Activated CD8-positive, alpha-beta memory T cell treated with anti-CD3 and anti-CD28 coated beads, Interleukin-2, amount 10 ng/mL, durations not matched to agents 7 days and 5 days (primary cell): Measurements from ENCODE around the gene RAPGEF3. TPM values are rescaled to one million over a fixed set of nuclear protein-coding genes. Genes with fewer than 3 reads are reported as not detected.

ENCODE experiments used
- ATAC-seq: fragments of 150-1000 bp; cut with Tn5 transposase; one replicate; pipeline ENCODE4 v1.10.0; 2021; ENCODE audit warnings: moderate library complexity
- CTCF ChIA-PET: fragments of 350-600 bp; sonication (Branson Sonifier 250); formaldehyde crosslinking; loops from one replicate; lab custom pipeline; 2021; ENCODE audit warnings: antibody characterized with exemption; lab: Charles Lee
- DNase-seq: peaks from one replicate; pipeline ENCODE4 v3.0.0-alpha.2; 2020
- H3K27ac Mint-ChIP-seq: one replicate; pipeline ENCODE4 v1.8.0; 2021; ENCODE audit warnings: mild to moderate bottlenecking, mixed read lengths
- H3K27me3 Mint-ChIP-seq: one replicate; pipeline ENCODE4 v1.8.0; 2021; ENCODE audit warnings: mixed read lengths
- H3K36me3 Mint-ChIP-seq: one replicate; pipeline ENCODE4 v1.8.0; 2021; ENCODE audit warnings: mild to moderate bottlenecking, mixed read lengths
- H3K4me1 Mint-ChIP-seq: one replicate; pipeline ENCODE4 v1.8.0; 2021; ENCODE audit warnings: mixed read lengths
- H3K4me3 Mint-ChIP-seq: one replicate; pipeline ENCODE4 v1.8.0; 2021; ENCODE audit warnings: mild to moderate bottlenecking, moderate library complexity, mixed read lengths
- H3K9me3 Mint-ChIP-seq: one replicate; pipeline ENCODE4 v1.8.0; 2022; ENCODE audit warnings: low read depth, mixed read lengths
- total RNA-seq, 2 experiments: library from RNA; stranded (reverse); gene quantifications; one replicate each; pipeline ENCODE4 v1.2.3, GENCODE V29; 2021

Gene RAPGEF3, protein sequence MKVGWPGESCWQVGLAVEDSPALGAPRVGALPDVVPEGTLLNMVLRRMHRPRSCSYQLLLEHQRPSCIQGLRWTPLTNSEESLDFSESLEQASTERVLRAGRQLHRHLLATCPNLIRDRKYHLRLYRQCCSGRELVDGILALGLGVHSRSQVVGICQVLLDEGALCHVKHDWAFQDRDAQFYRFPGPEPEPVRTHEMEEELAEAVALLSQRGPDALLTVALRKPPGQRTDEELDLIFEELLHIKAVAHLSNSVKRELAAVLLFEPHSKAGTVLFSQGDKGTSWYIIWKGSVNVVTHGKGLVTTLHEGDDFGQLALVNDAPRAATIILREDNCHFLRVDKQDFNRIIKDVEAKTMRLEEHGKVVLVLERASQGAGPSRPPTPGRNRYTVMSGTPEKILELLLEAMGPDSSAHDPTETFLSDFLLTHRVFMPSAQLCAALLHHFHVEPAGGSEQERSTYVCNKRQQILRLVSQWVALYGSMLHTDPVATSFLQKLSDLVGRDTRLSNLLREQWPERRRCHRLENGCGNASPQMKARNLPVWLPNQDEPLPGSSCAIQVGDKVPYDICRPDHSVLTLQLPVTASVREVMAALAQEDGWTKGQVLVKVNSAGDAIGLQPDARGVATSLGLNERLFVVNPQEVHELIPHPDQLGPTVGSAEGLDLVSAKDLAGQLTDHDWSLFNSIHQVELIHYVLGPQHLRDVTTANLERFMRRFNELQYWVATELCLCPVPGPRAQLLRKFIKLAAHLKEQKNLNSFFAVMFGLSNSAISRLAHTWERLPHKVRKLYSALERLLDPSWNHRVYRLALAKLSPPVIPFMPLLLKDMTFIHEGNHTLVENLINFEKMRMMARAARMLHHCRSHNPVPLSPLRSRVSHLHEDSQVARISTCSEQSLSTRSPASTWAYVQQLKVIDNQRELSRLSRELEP
- total RNA-seq, result 1 to 10 TPM; 1.5 to 1.9 TPM

DNA sequence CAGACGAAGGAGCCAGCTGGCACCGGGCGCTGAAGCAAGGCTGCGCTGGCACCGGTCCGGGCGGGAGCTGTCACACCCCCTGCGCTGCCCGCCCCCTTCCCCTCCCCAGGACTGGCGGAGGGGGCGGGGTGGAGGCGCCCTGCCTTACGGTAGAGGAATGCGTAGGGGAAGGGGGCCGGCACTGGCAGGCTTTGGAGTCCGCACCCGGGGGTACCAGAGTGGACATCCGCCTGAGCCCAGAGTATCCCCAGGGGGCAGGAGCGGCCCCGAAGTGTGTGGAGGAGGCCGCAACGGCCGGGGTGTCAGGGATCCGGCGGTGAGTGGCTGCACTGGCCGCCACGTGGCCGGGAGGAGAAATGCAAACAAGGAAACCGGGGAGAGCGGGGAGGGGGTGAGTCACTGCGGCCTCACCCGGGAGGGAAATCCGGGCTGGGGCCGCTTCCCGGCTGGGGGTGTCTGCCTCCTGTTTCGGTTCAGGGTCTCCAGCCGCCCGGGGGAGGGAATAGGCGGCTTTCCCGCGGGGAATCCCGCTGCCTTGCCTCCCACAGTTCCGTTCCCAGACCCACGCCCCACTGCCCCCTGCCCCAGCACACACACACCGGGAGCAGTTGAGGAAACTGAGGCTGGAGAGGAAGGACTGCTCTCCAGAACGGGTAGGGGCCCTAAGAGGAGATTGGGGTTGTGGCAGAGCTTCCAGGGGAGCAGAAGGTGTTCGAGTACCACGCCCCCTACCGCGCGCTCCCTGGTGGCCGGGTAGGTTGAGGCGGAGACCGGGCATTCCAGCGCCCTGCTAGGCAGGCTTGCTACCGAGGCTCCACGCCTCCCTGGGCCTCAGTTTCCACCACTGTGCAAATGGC, at the start of gene RAPGEF3:
Gene RAPGEF3 (minus strand): TSS at position 47 of the 857 bp plus-strand sequence. CDS start 324 bp downstream, outside the sequence.
- peak within 1 kb of the TSS; percentile 45 for H3K27ac Mint-ChIP-seq

DNA sequence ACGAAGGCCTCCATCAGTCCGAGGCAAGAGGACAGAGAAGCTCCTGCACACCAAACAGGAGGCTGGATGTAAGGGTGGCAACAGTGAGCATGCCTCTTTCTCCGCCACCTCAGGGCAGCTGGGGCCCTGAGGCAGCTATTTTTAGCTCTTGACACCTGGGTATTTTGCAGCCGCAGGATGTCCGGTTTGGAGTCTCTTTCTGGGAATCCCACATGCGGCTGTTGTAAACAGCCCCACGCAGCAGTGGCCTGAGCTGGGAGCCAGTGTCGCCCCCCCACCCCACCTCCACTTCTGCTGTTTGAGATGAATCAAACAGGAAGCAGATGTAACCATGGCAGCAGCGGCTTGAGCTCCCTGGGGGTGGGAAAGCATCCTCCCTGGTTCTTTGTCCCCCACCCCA, 49.4 kb upstream of the RAPGEF3 start:
- Mint-ChIP-seq H3K27ac (peak overlapping the region; percentile 96), H3K9me3 (no peaks in the 10 kb centered on the region), H3K4me3 (peak overlapping the region; percentile 68), H3K4me1 (peaks cover 93% of the 10 kb centered on the region), H3K36me3 (peaks cover 52% of the 10 kb centered on the region), H3K27me3 (no peaks in the 10 kb centered on the region)
- ATAC-seq (peak; percentile 57), DNase-seq (peak; percentile 98)
- CTCF ChIA-PET, result interaction anchor here (0.7 to 27.3 kb wide), 17 partner anchors 10 to 142 kb away, joined by 3 to 775 read pairs (median 6); partner anchors contain the start of genes HDAC7, RAPGEF3, RPAP3 and SLC48A1

More for the DNA sequence above, at the start of gene RAPGEF3:
- Mint-ChIP-seq H3K4me3 (peak within 1 kb of the TSS; percentile 70), H3K36me3 (no peaks in the 10 kb centered on the region), H3K27me3 (peaks cover 2% of the 10 kb centered on the region), H3K9me3 (no peaks in the 10 kb centered on the region), H3K4me1 (peaks cover 47% of the 10 kb centered on the region)
- ATAC-seq, result peak; percentile 87
- CTCF ChIA-PET, result interaction anchor here (0.7 to 26.5 kb wide), 17 partner anchors 15 to 127 kb away, joined by 3 to 954 read pairs (median 4); partner anchors contain the start of genes ENDOU and SLC48A1
- peak; percentile 80 for DNase-seq

DNA sequence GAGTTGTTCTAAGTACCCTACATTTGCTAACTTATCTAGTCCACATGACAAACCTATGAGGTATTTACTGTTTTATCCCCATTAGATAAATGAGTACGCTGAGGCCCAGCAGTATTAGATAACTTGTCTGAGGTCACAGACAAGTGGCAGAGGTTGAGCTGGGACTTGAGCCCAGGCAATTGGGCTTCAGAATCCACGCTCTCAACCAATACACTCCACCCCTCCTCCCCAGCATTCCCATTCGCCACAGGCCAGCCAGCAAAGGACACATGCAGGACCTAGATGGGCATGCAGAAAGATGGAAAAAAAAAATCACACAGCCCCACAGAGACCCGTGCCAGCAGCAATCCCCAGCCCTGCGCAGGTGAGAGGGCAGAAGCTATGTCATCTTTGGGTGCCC, 48.7 kb upstream of the RAPGEF3 start:
- ATAC-seq, result no peak
- H3K27me3 Mint-ChIP-seq, result no peaks in the 10 kb centered on the region

DNA sequence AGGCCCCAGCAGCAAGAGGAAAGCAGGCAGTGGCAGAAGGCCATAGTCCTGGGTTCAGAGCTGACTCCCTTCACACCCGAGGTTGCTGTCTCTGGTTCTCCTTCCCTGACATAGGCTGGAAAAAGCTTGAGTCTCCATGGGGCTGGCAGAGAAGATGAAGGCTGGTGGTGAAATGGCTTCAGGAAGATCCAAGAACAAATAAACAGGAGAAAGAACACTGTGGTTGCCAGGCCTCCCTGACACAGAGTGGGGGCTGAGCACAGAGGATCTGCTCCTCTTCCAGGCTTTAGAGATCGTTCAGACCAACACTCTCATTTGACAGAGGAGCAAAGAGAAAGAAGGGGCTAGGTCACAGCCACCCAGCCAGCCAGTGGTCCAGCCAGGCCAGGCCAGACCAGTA, 46.7 kb upstream of the RAPGEF3 start:
- Mint-ChIP-seq H3K27ac (peak overlapping the region; percentile 96), H3K27me3 (no peaks in the 10 kb centered on the region), H3K36me3 (peaks cover 44% of the 10 kb centered on the region)

More for the DNA sequence above, 48.7 kb upstream of the RAPGEF3 start:
- CTCF ChIA-PET, result interaction anchor here (0.9 to 27.3 kb wide), 11 partner anchors 9 to 142 kb away, joined by 3 to 775 read pairs (median 9); partner anchors contain the start of genes HDAC7 and SLC48A1
- Mint-ChIP-seq H3K9me3 (no peaks in the 10 kb centered on the region), H3K4me1 (peaks cover 97% of the 10 kb centered on the region), H3K4me3 (peak overlapping the region; percentile 68), H3K27ac (peak overlapping the region; percentile 96), H3K36me3 (peaks cover 51% of the 10 kb centered on the region)
- DNase-seq, result no peak

DNA sequence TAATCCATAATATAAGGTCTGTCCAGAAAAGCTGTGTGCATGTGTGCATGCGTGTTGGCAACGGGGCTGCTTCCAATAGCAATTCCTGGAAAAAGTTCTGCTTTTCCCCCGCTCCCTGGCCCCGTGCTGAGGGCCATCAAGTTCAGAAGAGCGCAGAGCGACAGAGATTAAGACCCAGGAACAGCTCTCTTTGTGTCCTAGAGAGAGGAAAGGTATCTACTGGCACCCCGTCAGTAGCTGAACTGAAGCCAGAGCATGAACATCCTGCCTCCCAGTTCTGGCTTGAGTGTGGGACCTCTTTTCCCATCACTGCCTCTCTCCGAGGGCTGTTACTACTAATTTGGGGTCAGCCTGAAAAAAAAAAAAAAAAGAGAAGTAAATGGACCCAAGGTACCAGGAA, 45.5 kb upstream of the RAPGEF3 start:
- no peaks in the 10 kb centered on the region for H3K27me3 Mint-ChIP-seq
- ATAC-seq (no peak), DNase-seq (no peak)
- H3K4me3 Mint-ChIP-seq, result no peak overlapping the region
- peaks cover 88% of the 10 kb centered on the region for H3K4me1 Mint-ChIP-seq
- H3K27ac Mint-ChIP-seq, result peak overlapping the region; percentile 82
- peaks cover 43% of the 10 kb centered on the region for H3K36me3 Mint-ChIP-seq
- CTCF ChIA-PET, result interaction anchor here (1.0 to 27.3 kb wide), 7 partner anchors 9 to 60 kb away, joined by 3 to 775 read pairs (median 9); partner anchors contain the start of genes HDAC7, RAPGEF3 and SLC48A1
- H3K9me3 Mint-ChIP-seq, result no peaks in the 10 kb centered on the region

More for the DNA sequence above, 46.7 kb upstream of the RAPGEF3 start:
- Mint-ChIP-seq H3K4me3 (no peak overlapping the region), H3K4me1 (peaks cover 93% of the 10 kb centered on the region), H3K9me3 (no peaks in the 10 kb centered on the region)
- ATAC-seq (no peak), DNase-seq (no peak)
- CTCF ChIA-PET, result interaction anchor here (1.5 to 27.3 kb wide), 6 partner anchors 8 to 63 kb away, joined by 4 to 775 read pairs (median 16); partner anchors contain the start of genes HDAC7 and RAPGEF3

DNA sequence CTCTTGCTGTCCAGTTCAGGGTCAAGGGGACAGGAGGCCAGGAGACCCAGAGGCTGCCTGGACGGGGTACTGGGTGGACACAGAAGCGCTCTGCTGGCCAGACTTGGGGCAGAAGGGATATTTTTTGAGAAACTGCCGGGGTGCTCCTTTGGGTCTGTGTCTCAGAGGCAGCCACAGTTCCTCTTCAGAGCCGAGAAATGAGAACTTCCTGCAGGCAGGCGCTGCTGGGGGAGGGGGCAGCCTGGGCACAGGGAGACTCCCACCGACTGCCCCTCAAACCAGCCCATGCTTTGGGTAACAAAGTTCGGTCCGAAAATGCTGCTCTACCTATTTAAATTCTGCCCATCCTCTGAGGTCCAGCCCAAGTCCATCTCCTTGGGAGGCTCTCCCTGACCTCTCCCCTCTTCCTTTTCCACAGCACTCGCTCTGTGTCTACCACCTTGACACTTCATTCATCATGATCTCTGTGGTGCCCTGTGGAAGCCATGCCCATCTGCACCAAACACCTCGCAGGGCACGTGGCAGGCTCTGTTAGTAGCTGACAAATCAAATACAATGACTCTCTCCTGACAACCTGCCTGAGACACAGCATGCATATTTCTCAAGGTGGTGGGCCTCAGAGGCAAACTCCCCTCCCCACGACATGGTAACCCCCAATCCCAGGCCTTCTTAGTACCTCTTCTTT, 44.7 kb upstream of the RAPGEF3 start:
- Mint-ChIP-seq H3K27ac (peak overlapping the region; percentile 82), H3K36me3 (peaks cover 43% of the 10 kb centered on the region), H3K9me3 (no peaks in the 10 kb centered on the region), H3K4me1 (peaks cover 86% of the 10 kb centered on the region), H3K27me3 (no peaks in the 10 kb centered on the region), H3K4me3 (peak overlapping the region; percentile 27)
- no peak for DNase-seq
- CTCF ChIA-PET, result interaction anchor here (1.1 to 27.3 kb wide), 7 partner anchors 10 to 61 kb away, joined by 3 to 775 read pairs (median 10); partner anchors contain the start of genes HDAC7 and SLC48A1
- ATAC-seq, result no peak

DNA sequence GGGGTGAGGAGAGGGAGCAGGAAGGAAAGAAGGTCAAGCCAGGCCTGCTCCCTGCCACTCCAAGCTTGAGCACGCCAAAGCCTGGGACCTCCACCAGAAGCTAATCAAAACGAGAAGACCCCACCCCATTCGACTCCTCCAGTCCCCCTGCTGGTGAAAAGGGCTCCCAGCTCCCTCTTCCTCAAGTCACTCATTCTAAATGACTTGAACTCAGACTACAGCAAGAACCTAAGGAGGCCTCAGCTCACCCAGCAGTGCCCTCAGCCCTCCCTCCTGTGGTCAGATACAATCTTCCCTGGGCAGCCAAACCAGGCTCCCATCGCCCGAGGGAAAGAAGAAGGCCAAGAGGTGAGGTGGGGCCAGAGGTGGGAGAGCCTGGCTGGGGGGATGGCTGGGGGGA, 43.6 kb upstream of the RAPGEF3 start:
- no peaks in the 10 kb centered on the region for H3K9me3 Mint-ChIP-seq
- H3K27me3 Mint-ChIP-seq, result no peaks in the 10 kb centered on the region
- peaks cover 42% of the 10 kb centered on the region for H3K36me3 Mint-ChIP-seq
- DNase-seq (no peak), ATAC-seq (peak; percentile 44)
- CTCF ChIA-PET, result interaction anchor here (0.9 to 27.3 kb wide), 12 partner anchors 8 to 84 kb away, joined by 3 to 775 read pairs (median 7); partner anchors contain the start of gene HDAC7
- peak overlapping the region; percentile 22 for H3K4me3 Mint-ChIP-seq
- H3K27ac Mint-ChIP-seq, result peak overlapping the region; percentile 82
- H3K4me1 Mint-ChIP-seq, result peaks cover 78% of the 10 kb centered on the region

DNA sequence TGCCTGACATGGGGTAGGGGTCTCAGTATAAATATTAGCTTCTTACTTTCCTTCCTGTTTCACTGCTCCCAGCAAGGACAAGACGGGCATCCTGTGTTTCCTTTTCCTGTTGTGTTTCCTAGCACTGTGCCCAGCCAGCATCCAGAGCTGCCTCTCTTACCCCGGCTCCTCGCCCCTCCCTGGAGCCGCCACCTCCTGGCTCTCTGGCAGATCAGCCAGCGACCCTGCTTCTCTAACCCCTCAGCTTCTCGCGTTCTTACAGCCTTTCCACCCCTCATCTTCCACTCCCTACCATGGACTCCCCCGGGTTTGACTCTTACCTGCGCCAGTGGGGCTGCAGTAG, 43.2 kb upstream of the RAPGEF3 start:
- H3K27ac Mint-ChIP-seq, result peak overlapping the region; percentile 82
- peaks cover 73% of the 10 kb centered on the region for H3K4me1 Mint-ChIP-seq
- H3K27me3 Mint-ChIP-seq, result no peaks in the 10 kb centered on the region
- CTCF ChIA-PET, result interaction anchor here (0.7 to 27.3 kb wide), 15 partner anchors 9 to 87 kb away, joined by 3 to 775 read pairs (median 4); partner anchors contain the start of gene HDAC7
- ATAC-seq, result no peak
- no peaks in the 10 kb centered on the region for H3K9me3 Mint-ChIP-seq
- DNase-seq, result no peak
- H3K36me3 Mint-ChIP-seq, result peaks cover 39% of the 10 kb centered on the region
- no peak overlapping the region for H3K4me3 Mint-ChIP-seq

DNA sequence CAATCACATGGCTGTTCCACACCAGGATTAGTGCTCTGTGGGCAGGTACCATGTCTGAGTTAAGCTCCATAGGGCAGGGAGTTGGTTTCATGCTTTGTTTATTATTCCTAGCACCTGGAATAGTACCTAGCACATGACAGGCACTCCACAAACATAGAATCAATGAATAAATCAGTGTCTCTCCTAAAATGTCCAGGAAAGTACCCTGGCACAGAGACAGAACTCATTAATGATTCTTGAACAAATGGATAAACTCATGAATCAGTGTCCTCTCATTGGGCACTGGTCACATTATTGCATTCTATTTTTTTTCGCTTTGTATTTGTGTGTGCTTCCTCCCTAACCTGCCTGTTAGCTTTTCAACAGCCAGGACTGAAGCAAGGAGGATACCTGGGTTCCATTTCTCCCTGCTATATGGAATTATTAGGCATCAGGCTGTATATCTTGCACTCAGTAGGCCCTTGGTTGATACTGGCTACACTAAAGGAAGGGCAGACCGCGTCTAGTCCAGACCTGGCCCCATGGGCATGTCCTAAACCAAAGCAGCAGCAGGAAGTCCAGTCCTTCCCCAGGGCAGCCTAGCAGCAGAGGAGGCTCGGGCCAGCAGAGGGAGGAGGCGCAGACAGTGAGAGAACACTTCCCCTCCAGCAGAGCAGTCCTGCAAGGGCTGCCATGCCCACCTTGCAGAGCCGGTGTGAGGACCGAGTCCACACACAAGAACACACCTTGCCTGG, 42.7 kb upstream of the RAPGEF3 start:
- no peak for ATAC-seq
- peaks cover 68% of the 10 kb centered on the region for H3K4me1 Mint-ChIP-seq
- no peaks in the 10 kb centered on the region for H3K9me3 Mint-ChIP-seq
- H3K27ac Mint-ChIP-seq, result peak overlapping the region; percentile 82
- H3K4me3 Mint-ChIP-seq, result no peak overlapping the region
- DNase-seq, result no peak
- CTCF ChIA-PET, result interaction anchor here (0.7 to 27.3 kb wide), 14 partner anchors 8 to 86 kb away, joined by 3 to 775 read pairs (median 5); partner anchors contain the start of gene HDAC7
- H3K36me3 Mint-ChIP-seq, result peaks cover 37% of the 10 kb centered on the region
- H3K27me3 Mint-ChIP-seq, result no peaks in the 10 kb centered on the region

DNA sequence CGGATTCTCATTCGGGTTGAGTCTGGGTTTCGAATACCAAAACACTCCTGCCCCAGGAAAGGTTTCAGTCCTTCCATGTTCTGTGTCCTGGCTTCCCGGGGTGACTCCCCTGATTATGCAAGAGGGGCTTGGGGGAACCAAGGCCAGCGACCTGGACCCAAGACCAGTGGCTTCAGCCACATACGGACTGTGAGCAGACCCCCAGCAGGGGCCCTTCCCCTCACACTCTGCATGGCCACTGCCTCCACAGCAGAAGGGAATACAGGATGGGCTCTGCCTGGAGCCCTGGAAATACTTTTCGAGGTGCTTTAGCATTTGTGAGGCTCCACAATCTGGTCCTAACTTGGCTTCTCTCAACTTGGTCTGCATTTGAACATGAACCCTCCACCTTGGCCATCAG, 41.9 kb upstream of the RAPGEF3 start:
- CTCF ChIA-PET, result interaction anchor here (1.3 to 27.3 kb wide), 6 partner anchors 10 to 85 kb away, joined by 4 to 775 read pairs (median 15); partner anchors contain the start of gene HDAC7
- peak overlapping the region; percentile 82 for H3K27ac Mint-ChIP-seq
- no peaks in the 10 kb centered on the region for H3K27me3 Mint-ChIP-seq
- ATAC-seq (no peak), DNase-seq (no peak)
- H3K4me3 Mint-ChIP-seq, result no peak overlapping the region
- no peaks in the 10 kb centered on the region for H3K9me3 Mint-ChIP-seq
- peaks cover 29% of the 10 kb centered on the region for H3K36me3 Mint-ChIP-seq
- H3K4me1 Mint-ChIP-seq, result peaks cover 61% of the 10 kb centered on the region
